Hematopoietic multipotent progenitor cell treated with erythropoietin and hydrocortisone succinate and interleukin-3 and kit ligand, for 6 days (in vitro differentiated cells): ENCODE data around the gene SIT1.

ENCODE experiments used
- DNase-seq: peaks from one replicate; pipeline ENCODE4 v3.0.0-alpha.2; 2015

The SIT1 gene

DNA sequence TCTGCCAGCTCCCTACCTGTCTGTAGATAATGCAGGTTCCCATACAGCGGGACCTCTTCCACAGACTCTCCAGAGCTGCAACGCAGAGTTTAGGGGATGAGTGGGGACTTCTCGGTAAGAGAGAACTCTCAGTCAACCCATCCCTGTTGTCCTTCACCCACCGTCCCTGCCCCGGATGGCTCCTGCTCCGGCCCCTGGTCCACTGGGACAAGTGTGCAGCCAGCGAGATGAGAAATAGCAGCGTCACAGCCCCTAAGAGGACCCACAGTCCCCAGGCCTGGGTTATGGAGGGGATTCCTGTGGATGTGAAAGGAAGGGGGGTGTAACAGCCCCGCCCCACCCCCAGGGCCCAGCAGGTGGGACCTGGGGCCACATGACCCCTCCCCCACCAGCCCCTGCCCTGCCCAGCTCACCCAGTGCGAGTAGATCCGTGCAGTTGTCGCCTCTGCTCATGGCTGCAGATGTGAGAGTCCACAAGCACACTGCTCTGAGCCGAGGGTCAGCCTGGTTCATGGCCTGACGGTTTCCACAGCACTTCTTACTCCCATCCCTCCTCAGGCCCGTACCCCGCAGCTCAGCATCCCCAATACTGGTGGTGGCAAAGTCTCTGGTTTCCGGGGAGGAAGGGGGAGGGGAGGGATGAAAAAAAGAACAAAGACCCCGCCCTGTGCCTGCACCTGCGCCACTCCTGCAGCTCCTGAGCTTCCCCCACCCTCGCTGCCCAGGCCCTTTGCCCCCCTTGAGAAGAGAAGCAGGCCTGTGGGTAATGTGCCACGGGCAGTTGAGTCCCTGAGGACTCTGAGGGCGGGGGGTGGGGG lies at the start of gene SIT1:
TSS of gene SIT1 (minus strand) at position 591 of the 818 bp plus-strand sequence. CDS start at position 513, 78 bp downstream.
- DNase-seq, result no peak

DNA sequence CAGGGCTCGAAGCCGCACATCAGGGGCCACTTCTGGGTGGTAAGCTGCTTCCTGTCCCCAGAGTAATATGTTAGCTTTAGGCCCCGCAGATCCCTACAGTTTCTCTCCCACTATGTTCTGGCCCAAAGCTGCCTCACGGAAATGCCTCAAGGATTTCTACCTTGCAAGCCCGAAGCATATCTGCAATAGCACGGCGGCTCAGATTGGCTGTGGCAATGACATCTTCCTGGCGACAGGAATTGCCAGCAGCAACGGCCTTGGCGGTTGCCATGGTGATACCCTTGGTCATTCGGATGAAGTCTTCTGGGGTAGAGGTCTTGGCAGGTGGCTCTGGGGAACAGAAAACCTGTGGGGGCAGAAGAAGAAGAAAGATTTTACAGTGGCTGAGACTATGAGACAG lies 49.3 kb upstream of the SIT1 start:
- DNase-seq, result no peak

DNA sequence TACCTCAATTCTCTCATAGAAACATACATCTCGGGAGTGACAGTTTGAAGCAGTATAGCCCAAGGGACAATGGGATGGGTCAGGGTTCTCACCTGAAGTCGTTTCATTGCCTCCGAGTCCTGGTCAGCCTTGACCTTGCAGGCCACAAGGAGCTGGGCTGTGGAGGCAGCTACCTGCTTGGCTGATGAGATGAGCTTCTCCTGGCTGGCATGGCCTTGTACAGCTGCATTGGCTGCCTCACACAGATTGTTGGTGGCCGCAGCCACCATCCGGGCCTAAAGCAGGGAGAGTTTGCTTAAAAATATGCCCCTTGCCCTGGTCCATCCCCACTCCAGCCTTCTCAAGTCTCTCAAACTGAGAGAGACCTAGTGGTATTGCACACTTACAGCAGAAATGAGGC lies 47.5 kb upstream of the SIT1 start:
- DNase-seq, result no peak

DNA sequence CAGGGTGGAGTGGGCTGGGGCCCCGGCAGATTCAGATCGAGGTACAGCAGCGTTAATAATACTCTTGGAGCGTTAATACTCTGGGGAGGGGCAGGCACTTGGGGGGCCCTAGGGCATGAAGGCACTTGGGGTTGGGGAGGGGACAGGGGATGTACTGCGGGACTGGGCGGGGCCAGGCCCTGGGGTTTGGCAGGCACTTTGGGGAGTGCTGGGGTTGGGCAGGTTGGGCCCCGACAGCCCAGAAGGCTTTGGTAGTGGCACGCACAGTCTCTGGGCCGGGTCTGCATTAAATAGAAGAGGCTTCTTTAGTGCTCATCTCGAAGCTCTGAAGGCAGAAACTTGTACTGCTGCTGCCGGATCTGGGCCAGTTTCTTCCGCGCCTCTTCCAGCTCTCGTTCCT lies 46.8 kb upstream of the SIT1 start:
- no peak for DNase-seq

GRCh38 chr9:35696520-35697215 lies 45.9 kb upstream of the SIT1 start:
- peak; percentile 81 for DNase-seq

- DNase-seq, result no peak
Measured at GRCh38 chr9:35695943-35696401, 45.2 kb upstream of the SIT1 start.

DNA sequence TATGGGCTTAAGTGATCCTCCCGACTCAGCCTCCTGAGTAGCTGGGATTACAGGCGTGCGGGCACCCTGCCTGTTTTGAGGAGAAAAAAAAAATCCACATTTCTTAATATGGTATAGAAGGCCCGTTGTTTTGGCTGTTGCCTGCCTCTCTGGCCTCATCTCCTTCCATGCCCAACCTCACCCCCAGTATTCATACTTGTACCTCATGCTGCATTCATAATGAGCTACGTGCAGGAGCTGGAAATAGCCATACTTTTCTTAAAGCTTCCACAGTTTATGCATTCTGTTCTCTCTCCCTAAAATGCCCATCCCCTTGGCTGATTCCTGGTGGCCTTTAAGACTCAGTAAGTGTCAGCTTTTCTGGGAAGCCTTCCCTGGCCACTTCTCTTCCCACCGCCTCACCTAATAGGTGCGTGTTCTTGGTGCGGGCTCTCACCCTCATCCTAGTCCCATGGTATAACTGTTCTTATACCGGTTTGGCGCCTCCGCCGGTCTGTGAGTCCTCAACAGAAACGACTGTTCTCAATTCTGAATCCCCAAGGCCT lies 41.1 kb upstream of the SIT1 start:
- no peak for DNase-seq

- peak; percentile 32 for DNase-seq
Measured at GRCh38 chr9:35691334-35691650, 40.6 kb upstream of the SIT1 start.

GRCh38 chr9:35690614-35691333 lies 40.0 kb upstream of the SIT1 start:
- DNase-seq, result peak; percentile 45

DNA sequence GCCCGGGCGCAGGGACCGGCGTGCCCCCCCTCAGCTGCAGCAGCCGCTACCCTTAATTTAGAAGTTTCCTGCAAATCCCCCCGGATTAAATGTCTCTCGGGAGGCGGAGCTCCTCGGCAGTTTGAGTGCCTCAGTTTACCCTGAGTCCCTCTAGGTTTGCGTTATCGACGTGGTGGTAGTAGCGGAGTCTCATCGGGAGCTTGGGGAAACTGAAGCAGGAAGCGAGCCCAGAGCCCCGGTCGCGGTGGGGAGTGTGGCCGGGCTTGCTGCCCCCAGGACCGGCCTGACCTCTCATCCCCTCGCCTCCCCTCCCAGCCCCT lies 39.5 kb upstream of the SIT1 start:
- DNase-seq, result no peak

GRCh38 chr9:35689542-35690293 lies 39.0 kb upstream of the SIT1 start, which contains the start of gene TPM2:
TPM2 (minus strand) TSS chr9:35689925; CDS start chr9:35689817, 108 bp downstream.
- DNase-seq, result no peak

- DNase-seq, result peak; percentile 17
Measured at GRCh38 chr9:35688558-35689541, 38.1 kb upstream of the SIT1 start.

- DNase-seq, result no peak
Measured at GRCh38 chr9:35687972-35688557, 37.3 kb upstream of the SIT1 start.

GRCh38 chr9:35687306-35687705 lies 36.6 kb upstream of the SIT1 start:
- DNase-seq, result no peak

DNA sequence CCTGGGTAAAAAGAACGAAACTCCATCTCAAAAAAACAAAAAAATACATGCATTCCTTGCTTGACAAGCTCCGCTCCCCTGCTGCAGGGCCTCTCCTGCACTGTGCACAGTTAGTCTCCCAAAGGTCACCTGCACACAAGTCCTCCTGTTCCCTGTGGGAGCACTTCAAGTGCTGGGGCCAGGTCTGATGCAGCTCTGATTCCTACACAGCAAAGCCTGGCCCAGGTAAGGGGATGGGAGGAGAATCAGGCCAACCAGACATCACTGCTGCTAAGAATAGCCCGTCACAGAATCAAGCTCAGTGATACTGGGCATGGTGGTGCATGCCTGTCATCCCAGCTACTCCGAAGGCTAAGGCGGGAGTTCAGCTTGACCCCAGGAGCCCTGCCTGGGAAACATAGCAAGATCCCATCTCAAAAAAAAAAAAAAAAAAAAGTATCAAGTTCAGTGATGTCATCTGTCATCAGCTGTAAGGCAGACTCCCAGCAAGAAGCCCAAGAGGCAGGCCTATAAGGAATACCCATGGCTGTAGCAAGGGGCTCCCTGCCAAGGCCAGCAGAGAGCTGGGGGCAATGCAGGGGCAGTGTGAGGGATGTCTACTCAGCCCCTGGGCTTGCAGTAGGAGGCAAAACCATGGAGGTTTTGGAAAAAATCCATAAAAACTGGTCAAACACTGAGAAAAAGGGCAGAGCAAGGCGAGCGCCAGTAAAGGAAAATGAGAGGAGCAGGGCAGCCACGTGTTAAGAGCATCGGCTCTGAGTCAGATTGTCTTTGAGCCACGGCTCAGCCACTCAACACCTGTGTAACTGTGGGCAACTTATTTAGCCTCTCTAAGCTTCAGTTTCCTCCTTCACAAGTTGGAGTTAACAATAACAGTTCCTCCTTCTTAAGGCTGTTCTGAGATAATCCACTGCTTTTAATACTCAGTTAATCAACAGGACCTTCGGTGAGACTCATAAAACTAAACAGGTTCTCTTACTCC lies 35.8 kb upstream of the SIT1 start:
- DNase-seq, result no peak

DNA sequence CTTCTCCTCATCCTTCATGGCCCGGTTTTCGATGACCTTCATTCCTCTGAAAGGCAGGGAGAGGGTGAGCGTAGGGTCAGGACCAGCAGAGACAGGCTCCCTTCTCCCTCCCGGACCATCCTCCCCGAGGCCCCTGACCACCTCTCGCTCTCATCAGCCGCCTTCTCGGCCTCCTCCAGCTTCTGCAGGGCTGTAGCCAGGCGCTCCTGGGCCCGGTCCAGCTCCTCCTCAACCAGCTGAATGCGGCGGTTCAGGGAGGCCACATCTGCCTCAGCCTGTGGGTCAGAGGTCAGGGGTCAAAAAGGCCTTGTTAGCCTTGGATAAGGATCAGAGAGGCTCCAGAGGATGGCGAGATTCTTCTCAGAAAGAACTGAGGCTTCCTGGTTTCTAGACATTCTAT lies 34.8 kb upstream of the SIT1 start:
- DNase-seq, result no peak

GRCh38 chr9:35684921-35685320 lies 34.2 kb upstream of the SIT1 start:
- DNase-seq, result no peak

DNA sequence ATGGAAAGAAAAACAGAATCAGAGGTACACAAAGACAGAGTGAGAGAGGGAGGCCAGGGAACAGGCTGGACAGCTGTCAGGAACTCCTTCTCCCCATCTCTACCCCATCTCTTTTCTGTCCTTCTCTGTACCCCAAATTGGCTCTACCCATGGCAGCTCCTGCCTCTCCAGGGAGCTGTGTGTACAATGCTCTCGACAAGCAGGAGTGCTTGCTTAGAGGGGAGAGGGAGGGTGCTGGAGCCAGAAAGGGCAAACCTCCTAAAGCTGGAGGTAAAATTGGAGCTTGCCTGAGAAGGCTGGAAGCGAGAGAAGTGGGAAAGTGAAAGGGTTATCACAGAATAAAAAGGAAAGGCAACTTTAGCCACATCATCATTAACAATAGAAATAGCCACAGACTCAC lies 32.6 kb upstream of the SIT1 start:
- no peak for DNase-seq

- DNase-seq, result no peak
Measured at GRCh38 chr9:35682520-35683315, 32.0 kb upstream of the SIT1 start.
